ENCODE data around the gene WDR86.

Gene WDR86

GRCh38 chr7:151431281-151431767 lies 21.5 kb upstream of the WDR86 start:
- no peak for TF ChIP-seq CTCF (IDR thresholded peaks at IDR 0.05; ENCODE audit: low read depth, low read length)

GRCh38 chr7:151430391-151431205 lies 20.8 kb upstream of the WDR86 start:
- H3K27ac ChIP-seq = no peak overlapping the region

More at GRCh38 chr7:151431281-151431767, 21.5 kb upstream of the WDR86 start:
- no peak overlapping the region for H3K27ac ChIP-seq
- H3K27me3 ChIP-seq (ENCODE audit: insufficient read depth, low read depth, severe bottlenecking) = no peaks in the 10 kb centered on the region
- no peaks in the 10 kb centered on the region for H3K36me3 ChIP-seq
- no peaks in the 10 kb centered on the region for H3K9me3 ChIP-seq (ENCODE audit: severe bottlenecking)
- H3K4me3 ChIP-seq (ENCODE audit: low read depth, low read length) = no peak overlapping the region
- DNase-seq = no peak

GRCh38 chr7:151429560-151430331 lies 19.9 kb upstream of the WDR86 start:
- TF ChIP-seq CTCF (IDR thresholded peaks at IDR 0.05; ENCODE audit: low read depth, low read length) = no peak
- Histone ChIP-seq H3K4me3 (ENCODE audit: low read depth, low read length) (no peak overlapping the region), H3K27me3 (ENCODE audit: insufficient read depth, low read depth, severe bottlenecking) (no peaks in the 10 kb centered on the region), H3K36me3 (no peaks in the 10 kb centered on the region), H3K27ac (no peak overlapping the region), H3K9me3 (ENCODE audit: severe bottlenecking) (no peaks in the 10 kb centered on the region)
- no peak for DNase-seq

More at GRCh38 chr7:151430391-151431205, 20.8 kb upstream of the WDR86 start:
- no peak for TF ChIP-seq CTCF (IDR thresholded peaks at IDR 0.05; ENCODE audit: low read depth, low read length)
- H3K9me3 ChIP-seq (ENCODE audit: severe bottlenecking) = no peaks in the 10 kb centered on the region
- H3K36me3 ChIP-seq = no peaks in the 10 kb centered on the region
- no peak overlapping the region for H3K4me3 ChIP-seq (ENCODE audit: low read depth, low read length)
- no peaks in the 10 kb centered on the region for H3K27me3 ChIP-seq (ENCODE audit: insufficient read depth, low read depth, severe bottlenecking)
- DNase-seq = no peak

- no peaks in the 10 kb centered on the region for H3K9me3 ChIP-seq (ENCODE audit: severe bottlenecking)
- H3K27me3 ChIP-seq (ENCODE audit: insufficient read depth, low read depth, severe bottlenecking) = no peaks in the 10 kb centered on the region
- H3K36me3 ChIP-seq = no peaks in the 10 kb centered on the region
- no peak for DNase-seq
- H3K4me3 ChIP-seq (ENCODE audit: low read depth, low read length) = no peak overlapping the region
- H3K27ac ChIP-seq = peak overlapping the region; percentile 79; the same call in 1 of the 2 replicates
- no peak for TF ChIP-seq CTCF (IDR thresholded peaks at IDR 0.05; ENCODE audit: low read depth, low read length)
These were observed 19.4 kb upstream of the WDR86 start for GRCh38 chr7:151429237-151429559.

- Histone ChIP-seq H3K4me3 (ENCODE audit: low read depth, low read length) (no peak overlapping the region), H3K9me3 (ENCODE audit: severe bottlenecking) (no peaks in the 10 kb centered on the region), H3K27me3 (ENCODE audit: insufficient read depth, low read depth, severe bottlenecking) (no peaks in the 10 kb centered on the region), H3K36me3 (no peaks in the 10 kb centered on the region), H3K27ac (peak overlapping the region; percentile 79)
- no peak for TF ChIP-seq CTCF (IDR thresholded peaks at IDR 0.05; ENCODE audit: low read depth, low read length)
- peak; percentile 77 for DNase-seq
These were observed 18.8 kb upstream of the WDR86 start for GRCh38 chr7:151428378-151429236.

All from WERI-Rb-1 (cell line).